NCI-H2029 (cell line): Measurements from ENCODE around the gene DIAPH3.

Experiments used
- DNase-seq: peaks from one replicate; lab custom pipeline; 2025; lab: John Stamatoyannopoulos, UW

The DIAPH3 gene

DNA sequence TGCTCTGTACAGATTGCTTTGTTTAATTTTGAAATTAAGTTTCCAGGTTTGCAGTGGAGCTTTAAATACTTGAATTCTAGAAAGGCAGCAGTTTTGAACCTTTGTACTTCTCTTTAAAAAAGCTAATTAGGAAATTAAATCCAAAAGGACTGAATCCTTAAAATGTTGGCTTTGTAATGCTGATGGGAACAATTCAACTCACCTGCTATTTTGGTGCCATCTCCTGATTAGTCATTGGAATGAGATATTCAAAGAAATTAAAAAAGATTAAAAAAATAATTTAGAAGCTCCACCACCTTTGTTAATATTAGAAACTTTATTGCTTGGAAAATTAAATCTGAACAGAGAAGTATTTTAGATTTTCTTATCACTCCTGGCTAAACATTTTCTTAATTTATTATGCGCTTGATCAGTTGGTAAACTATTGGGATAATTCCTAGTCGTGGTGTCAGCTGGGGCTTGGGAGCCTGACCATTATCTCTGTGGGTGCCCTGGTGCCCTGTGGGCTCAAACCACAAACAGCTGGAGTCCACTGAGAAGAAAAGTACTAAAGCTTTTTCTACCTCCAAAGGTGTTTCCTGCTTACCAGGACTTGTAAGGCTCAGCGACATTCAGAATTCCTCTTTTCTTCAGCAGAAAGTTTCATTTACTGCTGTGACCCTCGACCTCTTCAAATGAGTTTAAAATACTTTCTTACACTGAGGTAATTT lies 540.4 kb downstream of the DIAPH3 start:
- no peak for DNase-seq

- DNase-seq: no peak
Observed at GRCh38 chr13:59621773-59622172, 542.0 kb downstream of the DIAPH3 start.
